ENCODE results near the gene TMEM217. TPM values are rescaled to one million over a fixed set of nuclear protein-coding genes. Genes with fewer than 3 reads are reported as not detected.
A peak's percentile ranks its signal among the peaks of the same experiment; 100 is the strongest.

Gene TMEM217
- total and polyA plus RNA-seq, 8 donors: 2.1 to 5.3 (median 2.5) TPM

- peak overlapping the region in 1 of 2 donors; percentile 97 for H3K27ac ChIP-seq
- peak in 1 of 4 donors; percentile 51 for DNase-seq
- peaks cover 3 to 52% of the 10 kb centered on the region in 2 donors for H3K36me3 ChIP-seq
- intact Hi-C loops (cut with DNase I): loop anchor here (10.0 kb wide), 2 partner anchors 121 to 151 kb away; no protein-coding TSS in a partner anchor
- no peak for ATAC-seq
- H3K27me3 ChIP-seq: no peaks in the 10 kb centered on the region
- TF ChIP-seq, protein P1, sequence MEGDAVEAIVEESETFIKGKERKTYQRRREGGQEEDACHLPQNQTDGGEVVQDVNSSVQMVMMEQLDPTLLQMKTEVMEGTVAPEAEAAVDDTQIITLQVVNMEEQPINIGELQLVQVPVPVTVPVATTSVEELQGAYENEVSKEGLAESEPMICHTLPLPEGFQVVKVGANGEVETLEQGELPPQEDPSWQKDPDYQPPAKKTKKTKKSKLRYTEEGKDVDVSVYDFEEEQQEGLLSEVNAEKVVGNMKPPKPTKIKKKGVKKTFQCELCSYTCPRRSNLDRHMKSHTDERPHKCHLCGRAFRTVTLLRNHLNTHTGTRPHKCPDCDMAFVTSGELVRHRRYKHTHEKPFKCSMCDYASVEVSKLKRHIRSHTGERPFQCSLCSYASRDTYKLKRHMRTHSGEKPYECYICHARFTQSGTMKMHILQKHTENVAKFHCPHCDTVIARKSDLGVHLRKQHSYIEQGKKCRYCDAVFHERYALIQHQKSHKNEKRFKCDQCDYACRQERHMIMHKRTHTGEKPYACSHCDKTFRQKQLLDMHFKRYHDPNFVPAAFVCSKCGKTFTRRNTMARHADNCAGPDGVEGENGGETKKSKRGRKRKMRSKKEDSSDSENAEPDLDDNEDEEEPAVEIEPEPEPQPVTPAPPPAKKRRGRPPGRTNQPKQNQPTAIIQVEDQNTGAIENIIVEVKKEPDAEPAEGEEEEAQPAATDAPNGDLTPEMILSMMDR (IDR thresholded peaks at IDR 0.05): no peak
- peak overlapping the region in 1 of 2 donors; percentile 73 for H3K4me3 ChIP-seq
- H3K4me1 ChIP-seq: peaks cover 0 to 73% of the 10 kb centered on the region in 2 donors
- no peaks in the 10 kb centered on the region for H3K9me3 ChIP-seq
Observed at GRCh38 chr6:37175332-37176267, 82.3 kb downstream of the TMEM217 start.

- intact Hi-C loops (cut with DNase I): loop anchor here (5.0 to 10.0 kb wide), 3 partner anchors 120 to 150 kb away; no protein-coding TSS in a partner anchor
- no peak for DNase-seq
- peak overlapping the region in 1 of 2 donors; percentile 97 for H3K27ac ChIP-seq
- TF ChIP-seq, protein P1 (IDR thresholded peaks at IDR 0.05): no peak
- H3K4me1 ChIP-seq: peaks cover 0 to 65% of the 10 kb centered on the region in 2 donors
- peaks cover 3 to 52% of the 10 kb centered on the region in 2 donors for H3K36me3 ChIP-seq
- peak overlapping the region in 1 of 2 donors; percentile 73 for H3K4me3 ChIP-seq
- no peaks in the 10 kb centered on the region for H3K27me3 ChIP-seq
- ATAC-seq: no peak
- no peaks in the 10 kb centered on the region for H3K9me3 ChIP-seq
Observed at GRCh38 chr6:37174515-37175331, 83.2 kb downstream of the TMEM217 start.

DNA sequence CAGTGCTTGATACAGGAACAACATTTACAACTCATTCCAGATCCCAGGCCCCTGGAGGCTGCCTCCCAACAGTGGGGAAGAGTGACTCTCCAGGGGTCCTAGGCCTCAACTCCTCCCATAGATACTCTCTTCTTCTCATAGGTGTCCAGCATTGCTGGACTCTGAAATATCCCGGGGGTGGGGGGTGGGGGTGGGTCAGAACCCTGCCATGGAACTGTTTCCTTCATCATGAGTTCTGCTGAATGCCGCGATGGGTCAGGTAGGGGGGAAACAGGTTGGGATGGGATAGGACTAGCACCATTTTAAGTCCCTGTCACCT is 83.8 kb downstream of the TMEM217 start:
- DNase-seq: no peak
- ATAC-seq: no peak
- H3K4me3 ChIP-seq: peak overlapping the region in 1 of 2 donors; percentile 73
- peak overlapping the region in 1 of 2 donors; percentile 97 for H3K27ac ChIP-seq
- no peaks in the 10 kb centered on the region for H3K27me3 ChIP-seq
- H3K9me3 ChIP-seq: no peaks in the 10 kb centered on the region
- TF ChIP-seq, protein P1 (IDR thresholded peaks at IDR 0.05): no peak
- intact Hi-C loops (cut with DNase I): loop anchor here (5.0 to 10.0 kb wide), 3 partner anchors 119 to 149 kb away; no protein-coding TSS in a partner anchor
- peaks cover 0 to 65% of the 10 kb centered on the region in 2 donors for H3K4me1 ChIP-seq
- peaks cover 3 to 52% of the 10 kb centered on the region in 2 donors for H3K36me3 ChIP-seq

DNA sequence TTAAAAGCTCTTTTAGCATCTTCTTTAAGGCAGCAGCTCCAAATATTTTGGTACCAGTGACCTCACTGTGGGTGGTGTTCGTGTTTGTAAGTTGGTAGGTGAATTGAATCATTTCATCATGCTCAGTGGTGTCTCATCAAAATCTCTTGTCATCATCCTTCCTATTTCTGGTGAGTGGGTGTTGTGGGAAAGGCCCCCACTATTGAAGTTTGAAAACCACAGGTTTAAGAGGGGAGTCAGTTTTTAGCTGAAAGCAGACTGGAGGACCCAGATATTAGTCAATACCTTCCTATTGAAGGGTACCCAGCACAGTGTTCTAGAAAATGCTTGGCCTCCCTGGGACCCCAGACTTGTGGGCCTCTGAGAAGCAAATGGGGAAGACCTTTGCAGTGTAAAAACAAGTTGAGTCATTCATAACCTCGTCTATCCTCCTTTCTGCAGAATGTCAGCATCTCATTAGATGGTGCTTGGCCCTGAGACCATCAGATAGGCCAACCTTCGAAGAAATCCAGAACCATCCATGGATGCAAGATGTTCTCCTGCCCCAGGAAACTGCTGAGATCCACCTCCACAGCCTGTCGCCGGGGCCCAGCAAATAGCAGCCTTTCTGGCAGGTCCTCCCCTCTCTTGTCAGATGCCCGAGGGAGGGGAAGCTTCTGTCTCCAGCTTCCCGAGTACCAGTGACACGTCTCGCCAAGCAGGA is 84.3 kb downstream of the TMEM217 start:
- Histone ChIP-seq H3K4me1 (peaks cover 0 to 69% of the 10 kb centered on the region in 2 donors), H3K27ac (peak overlapping the region; percentile 5 to 97), H3K27me3 (no peaks in the 10 kb centered on the region), H3K9me3 (no peaks in the 10 kb centered on the region), H3K4me3 (peak overlapping the region in 1 of 2 donors; percentile 73), H3K36me3 (peaks cover 3 to 52% of the 10 kb centered on the region in 2 donors)
- intact Hi-C loops (cut with DNase I): loop anchor here (5.0 to 10.0 kb wide), 3 partner anchors 119 to 149 kb away; no protein-coding TSS in a partner anchor
- DNase-seq: peak in 1 of 4 donors; percentile 60
- no peak for ATAC-seq
- TF ChIP-seq, protein P1 (IDR thresholded peaks at IDR 0.05): no peak
